HUES48 (cell line): ENCODE data around the gene ZFAND3.

ENCODE experiments used
- H3K27ac ChIP-seq: one replicate; pipeline ENCODE4 v1.7.0; 2013; ENCODE audit warnings: low read depth, low read length, inconsistent platforms
- H3K27me3 ChIP-seq: 2 replicates; pipeline ENCODE4 v1.6.1; 2013; ENCODE audit warnings: mild to moderate bottlenecking, low read length; ENCODE audit not compliant: control insufficient read depth, insufficient read depth
- H3K36me3 ChIP-seq: 2 replicates; pipeline ENCODE4 v1.6.1; 2013; ENCODE audit warnings: low read length; ENCODE audit not compliant: control insufficient read depth, insufficient read depth
- H3K4me1 ChIP-seq: 2 replicates; pipeline ENCODE4 v1.6.1; 2013; ENCODE audit warnings: mild to moderate bottlenecking, low read length; ENCODE audit not compliant: control insufficient read depth, insufficient read depth
- H3K4me3 ChIP-seq: 2 replicates; pipeline ENCODE4 v1.5.1; 2013; ENCODE audit warnings: mild to moderate bottlenecking, low read depth, low read length
- H3K9ac ChIP-seq: 2 replicates; pipeline ENCODE4 v1.6.1; 2013; ENCODE audit warnings: mild to moderate bottlenecking, low read depth, low read length, moderate library complexity
- H3K9me3 ChIP-seq: 2 replicates; pipeline ENCODE4 v1.6.1; 2013; ENCODE audit warnings: low read length; ENCODE audit not compliant: control insufficient read depth, insufficient read depth

ZFAND3 gene

GRCh38 chr6:38011937-38012336 lies 192.4 kb downstream of the ZFAND3 start:
- Histone ChIP-seq H3K4me3 (no peak overlapping the region), H3K4me1 (peaks cover 10% of the 10 kb centered on the region; the same call in 1 of the 2 replicates), H3K9ac (no peak overlapping the region), H3K27me3 (no peaks in the 10 kb centered on the region), H3K36me3 (no peaks in the 10 kb centered on the region), H3K27ac (no peak overlapping the region), H3K9me3 (peaks cover 6% of the 10 kb centered on the region; the same call in 1 of the 2 replicates)

- Histone ChIP-seq H3K27ac (no peak overlapping the region), H3K27me3 (no peaks in the 10 kb centered on the region), H3K36me3 (no peaks in the 10 kb centered on the region), H3K9ac (no peak overlapping the region), H3K4me1 (peaks cover 9% of the 10 kb centered on the region; the same call in 1 of the 2 replicates), H3K9me3 (peaks cover 6% of the 10 kb centered on the region; the same call in 1 of the 2 replicates), H3K4me3 (no peak overlapping the region)
Observed at GRCh38 chr6:38012573-38012972, 193.0 kb downstream of the ZFAND3 start.

GRCh38 chr6:38015341-38015740 lies 195.8 kb downstream of the ZFAND3 start:
- no peaks in the 10 kb centered on the region for H3K36me3 ChIP-seq
- no peak overlapping the region for H3K4me3 ChIP-seq
- H3K27ac ChIP-seq = no peak overlapping the region
- H3K9me3 ChIP-seq = peaks cover 6% of the 10 kb centered on the region; the same call in 1 of the 2 replicates
- no peaks in the 10 kb centered on the region for H3K27me3 ChIP-seq
- H3K9ac ChIP-seq = no peak overlapping the region
- H3K4me1 ChIP-seq = no peaks in the 10 kb centered on the region

DNA sequence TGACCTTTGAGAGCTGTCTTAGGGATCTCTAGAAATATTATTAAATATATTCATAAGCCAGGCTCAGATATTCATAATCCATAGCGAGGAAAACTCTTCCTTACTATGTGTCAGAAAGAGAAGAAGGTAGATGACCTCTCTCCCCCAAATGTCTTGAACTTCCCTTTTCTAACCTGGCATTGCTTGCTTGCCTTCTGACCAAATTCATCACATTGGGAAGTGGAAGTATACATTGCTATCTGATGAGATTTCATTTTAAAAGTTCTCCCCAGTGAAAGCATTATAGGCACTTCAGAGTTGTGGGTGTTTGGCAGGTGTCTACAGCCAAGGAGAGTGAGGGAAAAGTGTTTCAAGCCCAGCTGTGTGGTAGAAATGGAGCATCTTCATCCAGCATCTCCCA lies 197.3 kb downstream of the ZFAND3 start:
- Histone ChIP-seq H3K27me3 (no peaks in the 10 kb centered on the region), H3K4me3 (no peak overlapping the region), H3K36me3 (no peaks in the 10 kb centered on the region), H3K9ac (no peak overlapping the region), H3K4me1 (peaks cover 5% of the 10 kb centered on the region; the same call in 1 of the 2 replicates), H3K27ac (no peak overlapping the region), H3K9me3 (no peaks in the 10 kb centered on the region)

DNA sequence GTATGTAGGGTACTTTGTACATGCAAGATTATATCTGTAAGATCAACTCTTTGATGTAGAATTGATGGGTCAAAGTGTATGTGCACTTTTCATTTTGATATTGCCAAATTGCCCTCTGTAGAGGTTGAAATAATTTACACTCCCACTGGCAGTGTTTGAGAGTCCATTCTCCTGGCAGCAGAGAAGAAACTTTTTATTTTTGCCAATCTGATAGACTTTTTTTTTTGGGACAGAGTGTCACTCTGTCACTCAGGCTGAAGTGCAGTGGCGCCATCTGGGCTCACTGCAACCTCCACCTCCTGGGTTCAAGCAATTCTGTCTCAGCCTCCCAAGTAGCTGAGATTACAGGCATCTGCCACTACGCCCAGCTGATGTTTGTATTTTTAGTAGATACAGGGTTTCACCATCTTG lies 199.2 kb downstream of the ZFAND3 start:
- peaks cover 5% of the 10 kb centered on the region; the same call in 1 of the 2 replicates for H3K4me1 ChIP-seq
- no peak overlapping the region for H3K27ac ChIP-seq
- no peak overlapping the region for H3K4me3 ChIP-seq

GRCh38 chr6:38020593-38020992 lies 201.1 kb downstream of the ZFAND3 start:
- Histone ChIP-seq H3K27ac (no peak overlapping the region), H3K9me3 (peaks cover 11% of the 10 kb centered on the region), H3K36me3 (no peaks in the 10 kb centered on the region), H3K4me1 (peaks cover 5% of the 10 kb centered on the region; the same call in 1 of the 2 replicates), H3K27me3 (no peaks in the 10 kb centered on the region), H3K4me3 (no peak overlapping the region), H3K9ac (no peak overlapping the region)

More for the DNA sequence above, 199.2 kb downstream of the ZFAND3 start:
- no peak overlapping the region for H3K9ac ChIP-seq
- H3K27me3 ChIP-seq = no peaks in the 10 kb centered on the region
- no peaks in the 10 kb centered on the region for H3K9me3 ChIP-seq
- no peaks in the 10 kb centered on the region for H3K36me3 ChIP-seq

DNA sequence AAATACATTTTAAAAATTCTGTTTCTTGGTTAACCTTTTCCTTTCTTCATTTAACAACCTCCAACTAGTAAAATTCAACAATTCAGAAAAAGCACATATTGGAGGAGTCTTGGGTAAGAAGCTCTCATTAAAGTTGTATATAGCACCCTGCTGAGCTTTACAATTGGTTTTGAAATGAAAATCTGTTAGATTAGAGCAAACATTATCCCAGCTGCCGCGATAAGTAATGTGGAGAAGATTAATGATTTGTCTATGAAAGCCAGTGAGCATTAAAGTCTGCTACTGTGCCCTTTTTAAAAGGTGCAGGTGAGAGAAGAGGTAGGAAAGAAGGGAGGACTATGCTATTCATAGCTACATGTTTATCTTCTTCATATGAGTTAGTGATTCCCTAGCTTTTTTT lies 201.5 kb downstream of the ZFAND3 start:
- Histone ChIP-seq H3K36me3 (no peaks in the 10 kb centered on the region), H3K4me1 (peaks cover 5% of the 10 kb centered on the region; the same call in 1 of the 2 replicates), H3K4me3 (no peak overlapping the region), H3K9ac (no peak overlapping the region), H3K27me3 (no peaks in the 10 kb centered on the region), H3K27ac (no peak overlapping the region), H3K9me3 (peaks cover 11% of the 10 kb centered on the region)

GRCh38 chr6:38021571-38021970 lies 202.0 kb downstream of the ZFAND3 start:
- Histone ChIP-seq H3K36me3 (no peaks in the 10 kb centered on the region), H3K4me1 (peaks cover 5% of the 10 kb centered on the region; the same call in 1 of the 2 replicates), H3K27me3 (no peaks in the 10 kb centered on the region), H3K9ac (no peak overlapping the region), H3K4me3 (no peak overlapping the region), H3K27ac (no peak overlapping the region), H3K9me3 (peaks cover 11% of the 10 kb centered on the region)

DNA sequence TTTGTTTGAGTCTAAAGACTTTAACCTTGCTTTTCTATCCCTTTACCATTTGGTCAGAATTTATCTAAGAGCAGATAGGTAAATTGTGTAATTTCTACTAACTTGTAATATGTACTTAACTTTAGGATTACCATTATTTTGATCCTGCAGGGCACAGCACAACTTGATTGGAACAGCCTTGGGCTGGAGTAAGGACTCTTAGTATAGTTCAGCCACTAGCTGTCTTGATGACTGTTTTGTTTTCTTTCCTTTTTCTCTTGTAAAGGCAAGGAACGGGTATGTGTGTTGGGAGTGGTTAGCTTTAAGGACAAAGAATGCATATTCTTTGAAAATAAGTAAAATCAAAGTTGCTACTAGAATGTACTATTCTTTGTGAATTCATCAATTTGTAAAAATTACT lies 203.2 kb downstream of the ZFAND3 start:
- Histone ChIP-seq H3K4me3 (no peak overlapping the region), H3K27me3 (no peaks in the 10 kb centered on the region), H3K27ac (no peak overlapping the region), H3K4me1 (peaks cover 12% of the 10 kb centered on the region), H3K36me3 (no peaks in the 10 kb centered on the region), H3K9me3 (peaks cover 11% of the 10 kb centered on the region), H3K9ac (no peak overlapping the region)

DNA sequence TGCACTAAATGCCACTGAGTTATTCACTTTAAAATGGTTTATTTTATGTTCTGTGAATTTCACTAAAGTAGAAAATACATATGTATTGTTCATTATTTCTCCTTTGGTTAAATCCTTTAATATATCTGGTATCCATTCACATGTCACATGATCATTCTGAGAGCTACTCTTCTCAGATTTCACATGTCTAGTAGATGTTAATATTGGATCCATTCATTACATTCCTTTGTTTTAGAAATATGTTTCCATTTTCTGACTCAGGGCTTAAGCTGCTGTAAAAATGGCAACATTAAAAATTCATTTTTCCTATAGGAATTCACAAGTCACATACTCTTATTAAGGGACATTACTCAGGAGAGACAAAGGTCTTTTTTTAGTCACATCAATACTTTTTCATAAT lies 205.4 kb downstream of the ZFAND3 start:
- Histone ChIP-seq H3K36me3 (no peaks in the 10 kb centered on the region), H3K9me3 (peaks cover 11% of the 10 kb centered on the region), H3K4me1 (peaks cover 16% of the 10 kb centered on the region), H3K27ac (no peak overlapping the region), H3K4me3 (no peak overlapping the region), H3K27me3 (no peaks in the 10 kb centered on the region), H3K9ac (no peak overlapping the region)

GRCh38 chr6:38025451-38025850 lies 205.9 kb downstream of the ZFAND3 start:
- Histone ChIP-seq H3K27me3 (no peaks in the 10 kb centered on the region), H3K4me3 (no peak overlapping the region), H3K4me1 (peaks cover 18% of the 10 kb centered on the region), H3K27ac (no peak overlapping the region), H3K36me3 (no peaks in the 10 kb centered on the region), H3K9me3 (peaks cover 11% of the 10 kb centered on the region), H3K9ac (no peak overlapping the region)
